CD4-positive, alpha-beta T cell treated with Interleukin-17A for 1 hour (primary cell): ENCODE measurements around the gene SNTG2.
"Not testable (repeated sequence)": the region's sequence is repeated elsewhere in the genome, so short reads cannot be mapped to it uniquely, and the experiment has no call there.

Experiments
- DNase-seq: peaks from one replicate; pipeline ENCODE4 v3.0.0-alpha.2; 2020

The SNTG2 gene

DNA sequence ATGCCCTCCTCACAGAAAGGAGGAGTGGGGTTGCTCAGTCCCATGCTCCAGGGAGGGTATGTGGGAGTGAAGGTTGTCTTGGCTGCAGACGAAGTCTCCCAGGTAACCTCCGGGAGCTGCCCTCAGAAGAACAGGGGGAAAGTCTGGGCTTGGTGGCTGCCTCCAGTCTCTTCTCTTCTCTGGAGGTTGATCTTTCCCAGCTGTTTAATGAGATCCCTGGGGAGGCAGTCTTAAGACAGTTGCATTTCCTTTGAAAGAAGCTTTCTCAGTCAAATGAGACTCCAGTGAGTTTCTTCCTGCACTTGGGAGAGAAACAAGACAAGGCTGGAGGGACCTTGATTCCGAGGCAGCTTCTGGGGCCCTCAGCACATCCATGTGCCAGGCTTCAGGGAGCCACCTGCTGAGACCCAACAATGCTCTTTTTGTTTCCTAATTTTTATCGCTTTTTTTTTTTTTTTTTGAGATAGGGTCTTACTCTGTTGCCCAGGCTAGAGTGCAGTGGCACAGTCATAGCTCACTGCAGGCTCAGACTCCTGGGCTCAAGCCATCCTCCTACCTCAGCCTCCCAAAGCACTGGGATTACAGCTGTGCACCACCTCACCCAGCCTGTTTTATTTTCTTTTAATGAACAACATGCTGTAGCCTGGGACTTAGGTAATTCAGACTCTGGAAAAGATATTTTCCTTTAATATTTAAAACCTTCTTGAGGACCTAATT, 390.9 kb downstream of the SNTG2 start:
- DNase-seq = no peak

DNA sequence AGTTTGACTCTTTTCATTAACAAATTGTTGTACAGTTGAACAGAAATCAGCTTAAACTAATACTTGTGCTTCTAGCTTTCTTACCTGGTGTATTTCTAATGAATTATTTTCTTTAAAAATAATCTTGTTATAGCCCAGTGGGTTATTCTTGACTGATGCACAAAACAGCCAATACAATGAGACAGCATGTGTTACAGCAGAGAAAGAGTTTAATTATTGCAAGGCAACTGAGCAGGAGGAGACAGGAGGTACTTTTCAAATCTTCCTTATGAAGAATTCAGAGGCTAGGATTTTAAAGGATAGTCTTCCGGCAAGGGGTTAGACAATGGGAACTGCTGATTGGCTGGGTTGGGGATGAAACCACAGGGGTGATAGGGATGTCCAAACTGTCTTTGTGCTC, 398.1 kb downstream of the SNTG2 start:
- DNase-seq = no peak

DNA sequence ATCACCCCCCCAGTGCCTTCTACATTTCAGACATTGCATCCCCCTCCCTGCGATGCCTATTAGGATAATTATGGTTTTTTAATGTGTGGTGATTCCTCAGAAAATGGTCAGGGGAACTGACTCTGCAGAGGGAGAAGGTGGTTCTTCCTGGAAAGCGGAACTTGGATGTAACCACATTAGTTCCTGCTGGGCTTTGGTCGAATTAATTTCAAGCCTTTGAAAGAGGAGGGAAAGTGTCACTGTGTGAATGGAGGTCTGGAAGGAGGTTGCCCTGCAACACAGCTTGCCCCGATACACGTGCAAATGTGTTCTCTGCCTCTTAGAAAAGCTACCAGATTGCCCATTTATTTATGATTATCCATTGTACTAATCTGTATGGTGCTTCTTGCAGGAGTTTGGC, 399.5 kb downstream of the SNTG2 start:
- DNase-seq = no peak

DNA sequence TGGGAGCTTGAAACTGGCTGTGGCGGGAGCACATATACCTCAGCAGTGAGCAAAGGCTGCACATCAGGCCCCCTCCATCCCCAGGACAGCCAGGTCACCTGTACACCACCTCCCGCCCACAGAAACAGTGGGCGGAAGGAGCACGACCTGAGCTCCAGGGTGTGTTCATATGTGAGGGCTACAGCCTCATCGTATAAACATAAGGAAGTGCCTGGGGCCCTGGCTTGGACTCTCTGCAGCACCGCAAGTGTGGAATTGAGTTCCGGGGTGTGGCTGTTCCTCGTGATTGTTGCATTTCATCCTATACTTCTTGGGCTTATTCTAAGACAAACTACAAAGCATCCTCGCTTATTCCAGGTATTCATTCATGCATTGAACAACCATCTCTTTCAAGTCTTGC, 402.5 kb downstream of the SNTG2 start:
- DNase-seq = no peak

DNA sequence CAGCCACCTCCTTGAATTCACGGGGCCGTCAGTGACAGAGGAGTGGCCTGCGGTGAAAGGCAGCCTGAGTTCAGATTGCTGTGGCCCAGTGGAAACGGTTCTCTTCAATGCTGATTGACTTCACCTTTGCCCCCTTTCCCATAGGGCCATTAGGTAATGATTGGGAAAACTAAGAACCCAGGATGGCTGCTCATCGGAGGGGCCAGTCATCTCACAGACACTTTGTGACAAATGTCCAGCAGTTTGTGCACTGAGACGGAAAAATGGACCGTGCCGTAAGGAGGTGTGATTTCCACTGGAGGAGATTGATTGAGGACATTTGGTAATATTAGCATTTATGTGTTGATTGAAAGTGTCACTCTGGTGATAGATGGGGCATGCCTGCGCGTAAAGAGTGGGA, 402.9 kb downstream of the SNTG2 start:
- DNase-seq = no peak

DNA sequence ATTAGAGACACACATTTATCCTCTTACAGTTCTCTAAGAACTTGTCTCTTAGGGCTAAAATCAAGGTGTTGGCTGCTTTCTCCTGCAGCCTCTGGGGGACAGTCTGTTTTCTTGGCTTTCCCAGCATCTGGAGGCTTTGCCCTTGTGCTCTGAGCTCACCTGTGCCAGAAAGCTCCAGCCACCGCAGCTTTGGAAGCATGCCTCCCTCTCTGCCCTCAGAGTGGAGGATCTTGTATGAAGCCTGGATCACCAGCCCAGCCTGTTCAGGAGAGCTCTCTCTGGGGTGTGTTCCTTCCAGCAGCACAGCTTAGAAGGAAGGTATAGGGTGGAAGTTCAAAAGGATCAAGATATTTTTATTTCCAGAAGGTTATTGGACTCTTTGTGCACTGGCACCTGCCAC, 409.5 kb downstream of the SNTG2 start:
- no peak for DNase-seq

DNA sequence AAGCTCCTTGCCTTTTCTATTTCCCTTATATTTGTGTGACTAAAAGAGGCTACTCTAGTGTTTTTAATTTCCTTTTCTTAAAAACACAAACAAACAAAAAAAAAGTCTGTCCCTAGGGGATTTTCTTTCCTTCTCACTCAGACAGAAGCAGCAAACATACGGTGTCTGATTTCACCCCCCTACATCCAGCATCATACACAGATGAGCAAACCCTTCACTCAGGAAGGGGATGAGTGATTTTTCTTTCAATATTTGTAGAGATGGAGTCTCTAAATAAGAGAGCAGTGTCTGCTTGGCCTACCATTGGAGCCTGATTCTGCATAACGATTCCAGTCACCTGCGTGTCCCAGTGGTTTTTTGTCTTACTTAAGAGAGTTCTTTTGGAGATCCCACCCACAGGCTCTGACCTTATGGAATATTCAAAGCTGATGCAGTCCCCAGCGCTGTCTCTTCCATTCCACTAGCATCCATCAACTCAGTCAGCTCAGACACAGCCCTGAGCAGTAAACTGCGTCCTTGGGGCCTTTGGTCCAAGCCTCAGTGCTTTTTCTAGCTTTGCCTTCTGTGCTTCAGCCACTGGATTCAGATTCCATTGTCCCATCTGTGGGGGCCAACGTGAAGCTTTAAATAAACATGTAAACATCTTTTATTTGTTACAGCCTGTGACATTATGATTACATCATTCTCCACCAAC, 410.1 kb downstream of the SNTG2 start:
- no peak for DNase-seq

DNA sequence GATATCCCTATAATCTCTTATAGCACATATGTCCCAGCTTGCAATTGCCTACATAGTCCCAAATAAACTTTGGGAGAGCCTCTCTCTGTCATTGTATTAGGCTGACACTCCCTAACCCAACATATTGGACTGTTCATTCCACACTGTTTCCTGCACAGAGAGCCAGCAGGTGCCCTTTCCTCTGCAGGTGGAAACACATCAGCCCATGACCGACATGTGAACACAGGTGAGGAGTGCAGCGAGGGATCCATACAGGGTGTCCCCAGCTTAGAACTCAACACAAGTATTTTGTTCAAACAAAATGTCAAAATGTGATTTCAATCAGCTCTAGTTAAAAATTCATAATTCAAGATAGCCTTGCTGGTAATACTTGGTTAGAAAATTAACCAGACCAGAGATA, 412.7 kb downstream of the SNTG2 start:
- DNase-seq = no peak

DNA sequence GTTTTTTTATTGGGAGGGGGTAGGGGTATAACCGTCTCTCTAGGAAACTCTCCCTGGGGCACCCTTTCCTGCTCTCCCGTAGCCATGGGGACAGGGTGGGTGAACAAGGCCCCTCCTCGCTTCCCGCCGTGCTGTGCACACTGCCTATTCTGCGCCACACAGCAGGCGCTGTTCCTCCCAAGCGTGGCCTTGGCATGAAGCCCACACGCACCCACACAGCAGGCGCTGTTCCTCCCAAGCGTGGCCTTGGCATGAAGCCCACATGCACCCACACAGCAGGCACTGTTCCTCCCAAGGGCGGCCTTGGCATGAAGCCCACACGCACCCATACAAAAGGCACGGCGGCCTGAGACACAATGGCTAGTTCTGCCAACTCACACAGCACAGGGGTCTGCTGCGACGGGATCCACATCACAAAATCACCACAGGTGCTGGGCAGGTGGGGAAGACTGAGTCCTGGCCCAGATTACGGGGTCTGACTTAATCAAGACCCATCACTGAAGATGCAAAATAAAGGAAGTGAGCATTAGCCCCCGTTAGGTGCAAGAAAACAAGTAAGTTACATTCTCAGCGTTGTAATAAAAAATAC, 416.0 kb downstream of the SNTG2 start:
- DNase-seq = no peak

DNA sequence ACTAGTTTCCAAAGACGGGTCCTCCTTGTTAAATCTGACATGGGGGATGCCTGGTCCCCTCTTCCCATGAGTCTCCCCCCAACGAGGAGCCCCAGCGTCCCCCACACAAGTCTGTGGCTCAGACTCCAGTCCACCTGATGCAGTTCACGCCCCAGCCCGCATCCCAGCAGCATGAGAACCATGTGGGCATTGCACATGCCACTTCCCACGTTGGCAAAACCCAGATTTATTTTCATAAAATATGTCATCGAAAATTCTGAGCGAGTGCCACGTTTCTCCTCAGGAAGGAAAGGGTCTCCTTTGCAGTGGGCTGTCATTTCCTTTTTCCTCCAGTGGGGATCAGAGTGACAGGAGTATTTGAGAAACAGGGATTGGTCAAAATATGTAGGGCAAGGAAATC, 417.0 kb downstream of the SNTG2 start:
- no peak for DNase-seq

DNA sequence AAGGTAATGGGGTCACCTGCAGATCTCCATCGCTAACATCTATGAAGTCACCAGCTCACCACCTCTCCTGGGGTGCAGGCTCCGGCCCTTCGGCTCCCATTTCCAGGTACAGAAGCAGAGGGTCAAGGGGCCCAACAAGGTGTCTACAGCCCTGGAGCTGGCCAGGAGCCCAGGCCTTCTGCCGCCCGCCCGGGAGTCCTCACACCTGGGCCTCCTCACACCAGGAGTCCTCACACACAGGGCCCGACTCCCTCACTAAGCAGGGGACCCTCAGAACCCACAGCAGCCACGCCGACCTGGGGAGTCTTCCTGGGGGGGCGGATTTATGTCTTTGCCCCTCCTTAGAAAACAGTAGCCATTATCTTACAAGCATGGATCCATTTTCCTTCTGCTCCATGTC, 419.3 kb downstream of the SNTG2 start:
- DNase-seq = no peak

DNA sequence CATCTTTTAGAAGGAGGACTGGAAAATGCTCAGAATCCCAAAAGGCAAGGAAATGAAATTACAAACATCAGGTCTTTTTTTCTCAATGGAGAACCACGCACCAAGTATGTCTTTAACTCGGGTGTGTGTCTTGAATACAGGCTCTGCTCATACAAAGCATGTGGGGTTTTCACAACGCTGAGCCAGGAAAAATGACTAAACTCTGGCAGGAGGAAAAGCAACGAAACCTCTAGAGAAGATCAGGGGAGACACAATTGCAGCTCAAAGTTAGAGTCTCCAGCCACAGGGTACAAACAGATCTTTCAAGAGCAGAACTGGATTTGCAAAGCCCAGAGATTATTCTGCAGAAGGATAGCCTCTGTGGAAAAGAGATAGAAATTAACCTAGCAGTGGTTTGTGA, 419.8 kb downstream of the SNTG2 start:
- no peak for DNase-seq

DNA sequence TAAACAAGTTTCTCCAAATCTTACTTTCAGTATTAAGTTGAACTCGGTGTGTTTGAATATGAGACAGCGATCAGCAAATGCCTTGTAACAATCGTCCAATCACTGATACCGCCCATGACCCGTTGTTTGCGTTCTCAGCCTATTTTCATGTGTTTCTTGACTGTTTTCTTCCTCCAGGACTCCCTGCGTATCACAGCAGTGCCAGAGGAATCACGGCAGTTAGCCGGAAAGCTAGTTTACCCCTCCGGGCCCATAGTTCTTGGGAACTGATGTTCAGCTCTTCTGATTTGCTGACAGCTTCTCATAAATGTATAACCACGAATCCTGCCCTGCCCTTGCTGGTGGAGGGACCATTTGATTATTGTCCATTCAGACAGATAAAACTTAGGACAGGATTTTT, 420.4 kb downstream of the SNTG2 start:
- no peak for DNase-seq

DNA sequence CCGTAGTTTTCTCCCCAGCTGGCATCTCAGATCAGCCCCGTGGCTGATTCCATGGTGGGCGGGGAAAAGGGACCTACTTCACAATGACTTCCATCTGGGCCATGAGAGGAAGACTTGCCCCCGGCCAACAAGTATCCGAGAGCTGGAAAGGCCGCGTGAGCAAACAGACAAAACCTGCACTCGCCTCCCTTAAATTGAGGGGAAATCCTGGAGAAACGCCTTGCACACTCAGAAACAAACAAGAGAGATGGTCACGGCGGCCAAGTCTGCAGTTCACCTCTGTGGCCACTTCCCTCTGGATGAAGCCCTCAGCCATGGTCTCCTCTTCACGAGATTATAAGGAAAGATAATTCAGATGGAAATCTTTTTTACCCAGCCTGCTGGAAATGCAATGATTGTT, 423.2 kb downstream of the SNTG2 start:
- DNase-seq = no peak

DNA sequence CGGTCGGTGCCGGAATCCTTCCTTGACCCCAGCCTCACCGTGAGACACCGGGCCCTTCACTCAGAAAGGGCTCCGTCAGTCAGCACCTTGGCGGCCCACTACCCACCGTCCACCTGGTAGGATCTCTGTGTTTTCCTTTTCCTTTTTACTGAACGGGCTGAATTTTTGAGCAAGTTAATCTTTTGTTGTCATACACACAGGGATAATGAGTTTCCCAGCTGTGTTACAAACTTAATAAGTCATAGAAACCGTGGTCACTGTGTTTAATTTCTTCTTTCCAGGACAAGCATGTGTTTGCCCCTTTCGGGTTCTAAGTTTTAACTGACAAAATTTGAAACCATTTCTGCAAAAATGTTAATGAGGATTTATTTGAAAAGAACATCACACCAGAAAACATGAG, 423.6 kb downstream of the SNTG2 start:
- no peak for DNase-seq

DNA sequence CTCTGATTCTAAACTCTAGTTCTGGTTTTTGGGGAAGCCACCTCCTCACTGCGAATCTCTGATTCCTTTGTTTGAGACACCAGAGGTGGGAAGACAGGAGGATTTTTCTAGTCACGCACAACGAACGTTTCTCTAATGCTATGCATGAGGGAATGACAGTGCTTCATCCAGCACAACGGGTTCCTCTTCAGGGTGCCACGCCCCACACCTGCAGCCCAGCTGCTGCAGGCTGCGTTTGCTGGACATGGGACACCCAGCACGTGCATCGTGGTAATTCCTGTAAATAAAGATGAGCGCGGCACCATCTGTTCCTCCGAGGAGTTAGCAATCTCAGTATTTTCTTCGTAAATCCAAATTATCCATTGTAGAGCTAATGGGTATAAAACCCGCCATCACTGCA, 425.1 kb downstream of the SNTG2 start:
- DNase-seq = no peak

DNA sequence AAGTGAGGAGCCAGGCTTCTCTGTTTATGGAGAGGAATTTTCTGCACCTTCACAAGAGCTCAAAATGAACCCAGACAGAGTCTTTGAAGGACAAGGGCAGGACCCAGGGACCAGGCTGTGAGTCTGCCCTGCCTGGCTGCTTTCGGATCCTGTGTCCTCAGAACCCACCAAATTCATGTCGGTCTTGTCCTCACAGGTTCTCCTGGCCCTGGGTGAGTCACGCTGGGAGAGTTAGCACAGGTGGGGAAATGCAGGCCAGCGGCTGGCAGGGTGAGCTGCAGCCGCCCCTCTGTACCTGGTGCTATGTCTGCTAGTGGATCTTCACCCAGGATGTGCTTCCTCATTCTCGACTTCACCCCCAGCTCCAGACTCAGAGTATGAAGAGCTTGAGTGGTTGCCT, 426.8 kb downstream of the SNTG2 start:
- no peak for DNase-seq

DNA sequence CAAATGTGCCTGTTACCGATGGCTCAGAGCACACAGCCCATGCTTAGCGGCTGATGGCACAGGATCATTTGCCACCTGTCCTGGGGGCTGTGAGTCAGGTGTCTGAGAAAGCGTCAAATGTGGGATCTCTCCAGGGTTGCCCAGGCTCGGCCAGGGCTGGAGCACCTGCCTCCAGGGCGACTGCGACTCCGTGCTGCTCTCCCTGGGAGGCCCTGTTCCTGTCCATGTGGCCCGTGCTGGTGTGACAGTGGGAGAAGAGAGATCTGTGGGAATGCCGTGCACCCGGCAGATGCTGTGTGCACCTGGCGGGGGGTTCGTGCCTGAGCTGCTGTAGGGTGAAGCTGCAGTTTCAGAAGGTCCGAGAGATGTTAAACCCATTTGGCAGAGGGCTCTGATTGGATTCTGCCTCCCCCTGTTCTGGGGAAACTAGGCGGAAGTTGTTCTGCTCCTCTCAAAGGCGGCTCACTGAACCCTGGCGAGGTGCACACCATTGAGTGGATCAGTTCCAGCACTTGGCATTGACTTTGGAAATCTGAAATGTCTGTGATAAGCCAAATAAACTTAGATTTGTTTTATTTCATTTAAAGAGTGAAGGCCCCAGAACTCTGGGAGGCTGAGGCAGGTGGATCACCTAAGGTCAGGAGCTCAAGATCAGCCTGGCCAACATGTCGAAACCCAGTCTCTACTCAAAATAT, 428.0 kb downstream of the SNTG2 start:
- no peak for DNase-seq

DNA sequence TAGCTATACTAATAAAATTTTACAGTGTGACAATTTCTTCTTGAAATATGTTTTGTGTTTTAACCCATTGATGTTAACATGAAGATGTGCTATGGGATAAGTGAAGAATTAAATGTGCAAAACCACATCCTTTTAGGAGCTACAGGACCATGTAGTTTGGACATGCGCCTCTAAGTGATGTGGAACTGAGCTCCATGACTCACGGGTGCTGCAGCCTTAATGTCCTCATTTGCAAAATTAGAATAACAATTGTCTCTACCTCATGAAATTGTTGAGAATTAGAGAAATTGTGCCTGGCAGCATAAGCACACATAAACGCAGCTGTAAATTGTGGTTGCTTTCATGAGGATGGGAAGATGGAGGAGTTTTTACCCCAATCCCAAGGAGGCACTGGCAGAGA, 431.0 kb downstream of the SNTG2 start:
- no peak for DNase-seq

DNA sequence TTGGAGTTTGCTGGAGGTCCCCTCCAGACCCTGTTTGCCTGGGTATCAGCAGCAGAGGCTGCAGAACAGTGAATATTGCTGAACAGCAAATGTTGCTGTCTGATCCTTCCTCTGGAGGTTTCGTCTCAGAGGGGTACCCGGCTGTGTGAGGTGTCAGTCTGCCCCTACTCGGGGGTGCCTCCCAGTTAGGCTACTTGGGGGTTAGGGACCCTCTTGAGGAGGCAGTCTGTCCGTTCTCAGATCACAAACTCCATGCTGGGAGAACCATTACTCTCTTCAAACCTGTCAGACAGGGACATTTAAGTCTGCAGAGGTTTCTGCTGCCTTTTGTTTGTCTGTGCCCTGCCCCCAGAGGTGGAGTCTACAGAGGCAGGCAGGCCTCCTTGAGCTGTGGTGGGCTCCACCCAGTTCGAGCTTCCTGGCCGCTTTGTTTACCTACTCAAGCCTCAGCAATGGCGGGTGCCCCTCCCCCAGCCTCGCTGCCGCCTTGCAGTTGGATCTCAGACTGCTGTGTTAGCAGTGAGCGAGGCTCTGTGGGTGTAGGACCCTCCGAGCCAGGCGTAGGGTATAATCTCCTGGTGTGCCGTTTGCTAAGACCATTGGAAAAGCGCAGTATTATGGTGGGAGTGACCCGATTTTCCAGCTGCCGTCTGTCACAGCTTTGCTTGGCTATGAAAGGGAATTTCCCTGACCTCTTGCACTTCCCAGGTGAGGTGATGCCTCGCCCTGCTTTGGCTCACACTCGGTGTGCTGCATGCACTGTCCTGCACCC, 437.5 kb downstream of the SNTG2 start:
- not testable (repeated sequence) for DNase-seq

DNA sequence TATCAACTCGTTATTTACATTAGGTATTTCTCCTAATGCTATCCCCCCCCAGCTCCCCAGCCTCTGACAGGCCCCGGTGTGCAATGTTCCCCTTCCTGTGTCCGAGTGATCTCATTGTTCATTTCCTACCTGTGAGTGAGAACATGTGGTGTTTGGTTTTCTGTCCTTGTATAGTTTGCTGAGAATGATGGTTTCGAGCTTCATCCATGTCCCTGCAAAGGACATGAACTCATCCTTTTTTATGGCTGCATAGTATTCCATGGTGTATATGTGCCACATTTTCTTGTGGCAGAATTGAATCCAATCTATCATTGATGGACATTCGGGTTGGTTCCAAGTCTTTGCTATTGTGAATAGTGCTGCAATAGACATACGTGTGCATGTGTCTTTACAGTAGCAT, 439.5 kb downstream of the SNTG2 start:
- not testable (repeated sequence) for DNase-seq

DNA sequence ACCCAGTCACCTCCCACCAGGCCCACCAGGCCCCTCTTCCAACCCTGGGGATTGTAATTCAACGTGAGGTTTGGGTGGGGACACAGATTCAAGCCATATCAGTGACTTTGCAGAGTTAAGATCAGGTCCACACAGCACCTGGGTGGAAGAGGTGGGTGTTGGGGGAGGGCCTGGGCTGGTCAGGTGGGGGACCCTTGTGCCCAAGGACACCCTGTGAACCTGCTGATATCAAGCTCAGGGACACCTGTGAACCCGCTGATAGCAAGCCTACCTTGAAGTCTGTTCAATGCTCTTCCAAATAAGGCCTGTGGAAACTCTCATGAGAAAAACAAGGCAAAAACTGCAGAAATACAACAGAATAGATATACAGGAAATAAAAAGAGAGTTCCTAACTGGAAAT, 442.7 kb downstream of the SNTG2 start:
- DNase-seq = no peak
